ACHN (cell line): ENCODE measurements around the gene TNFAIP2.
"Not testable (repeated sequence)": the region's sequence is repeated elsewhere in the genome, so short reads cannot be mapped to it uniquely, and the experiment has no call there.

Experiments used
- DNase-seq: peaks from one replicate; pipeline ENCODE4 v3.0.0-alpha.2; 2015
- in situ Hi-C: cut with HindIII; loops from 2 replicates; pipeline ENCODE4 v1.10.0; 2017; ENCODE audit warnings: low sequenced_read_pairs, low pct_ligation_motif_present, low pct_unique_long_range_greater_than_20kb

The TNFAIP2 gene

GRCh38 chr14:103104389-103104653 is 18.9 kb upstream of the TNFAIP2 start:
- no peak for DNase-seq
- in situ Hi-C loops = no loop called here

DNA sequence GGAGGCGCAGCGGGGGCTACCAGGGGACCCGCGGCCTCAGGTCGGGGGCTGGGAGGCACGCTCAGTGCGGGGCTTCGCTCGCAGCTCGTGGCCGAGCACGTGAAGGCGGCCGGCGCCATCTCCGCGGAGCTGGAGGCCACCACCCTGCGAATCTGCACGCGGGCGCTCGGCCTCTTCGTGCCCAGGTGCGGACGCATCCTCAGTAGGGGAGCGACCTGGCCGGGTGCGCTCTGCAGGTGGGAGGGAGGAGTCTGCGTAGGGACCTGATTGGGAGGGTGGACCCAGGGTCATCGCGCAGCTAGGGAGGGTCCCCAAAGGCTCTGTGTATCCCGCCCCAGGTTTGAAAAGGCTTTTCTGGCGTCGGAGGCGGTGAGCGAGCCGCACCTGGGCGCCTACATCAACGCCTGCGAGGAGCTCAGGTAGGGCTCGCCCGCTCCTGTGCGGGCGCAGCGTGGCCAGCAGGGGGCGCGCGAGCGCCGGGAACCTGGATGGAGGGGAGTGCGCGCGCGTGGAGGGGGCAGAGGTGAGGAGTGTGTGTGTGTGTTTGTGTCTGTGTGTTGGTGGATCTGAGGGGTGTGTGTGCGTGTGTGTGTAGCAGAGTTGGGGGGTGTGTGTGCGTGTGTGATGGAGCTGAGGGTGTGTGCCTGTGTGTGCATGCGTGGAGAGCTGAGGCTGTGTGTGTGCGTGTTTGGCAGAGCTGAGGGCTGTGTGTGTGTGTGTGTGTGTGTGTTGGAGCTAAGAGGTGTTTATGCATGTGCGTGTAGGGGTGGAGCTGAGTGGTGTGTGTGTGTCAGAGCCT is 18.4 kb upstream of the TNFAIP2 start:
- peak; percentile 52 for DNase-seq

DNA sequence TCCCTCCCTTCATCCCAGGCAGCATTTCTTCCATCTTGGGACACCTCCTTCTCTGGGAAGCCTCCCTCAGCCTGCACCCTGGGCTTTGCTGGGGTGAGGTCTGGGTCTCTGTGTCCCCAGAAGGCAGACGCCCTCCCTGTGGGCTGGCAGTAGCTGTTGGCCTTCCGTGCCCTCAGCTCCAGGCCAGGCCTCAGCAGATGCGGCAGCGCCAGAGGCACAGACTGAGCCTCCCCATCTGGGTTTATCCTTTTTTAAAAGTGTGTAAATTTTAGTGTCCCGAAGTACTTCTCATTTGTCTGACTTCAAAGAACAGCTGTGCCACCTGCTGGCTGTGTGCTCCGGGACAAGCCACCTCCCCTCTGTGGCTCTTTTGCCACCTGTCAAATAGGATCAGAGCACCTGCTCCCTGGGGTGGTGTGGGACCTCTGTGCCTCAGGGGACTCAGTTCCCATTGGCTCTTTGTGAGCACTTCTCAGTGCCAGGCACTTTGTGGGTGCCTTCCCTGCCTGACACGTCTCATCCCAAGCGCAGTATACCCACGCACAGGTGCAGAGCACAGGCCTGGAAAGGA is 17.6 kb upstream of the TNFAIP2 start:
- no peak for DNase-seq
- in situ Hi-C loops = no loop called here

More for the DNA sequence above, 18.4 kb upstream of the TNFAIP2 start:
- in situ Hi-C loops = no loop called here

- in situ Hi-C loops = no loop called here
These were observed 15.8 kb upstream of the TNFAIP2 start for GRCh38 chr14:103107455-103107854.

DNA sequence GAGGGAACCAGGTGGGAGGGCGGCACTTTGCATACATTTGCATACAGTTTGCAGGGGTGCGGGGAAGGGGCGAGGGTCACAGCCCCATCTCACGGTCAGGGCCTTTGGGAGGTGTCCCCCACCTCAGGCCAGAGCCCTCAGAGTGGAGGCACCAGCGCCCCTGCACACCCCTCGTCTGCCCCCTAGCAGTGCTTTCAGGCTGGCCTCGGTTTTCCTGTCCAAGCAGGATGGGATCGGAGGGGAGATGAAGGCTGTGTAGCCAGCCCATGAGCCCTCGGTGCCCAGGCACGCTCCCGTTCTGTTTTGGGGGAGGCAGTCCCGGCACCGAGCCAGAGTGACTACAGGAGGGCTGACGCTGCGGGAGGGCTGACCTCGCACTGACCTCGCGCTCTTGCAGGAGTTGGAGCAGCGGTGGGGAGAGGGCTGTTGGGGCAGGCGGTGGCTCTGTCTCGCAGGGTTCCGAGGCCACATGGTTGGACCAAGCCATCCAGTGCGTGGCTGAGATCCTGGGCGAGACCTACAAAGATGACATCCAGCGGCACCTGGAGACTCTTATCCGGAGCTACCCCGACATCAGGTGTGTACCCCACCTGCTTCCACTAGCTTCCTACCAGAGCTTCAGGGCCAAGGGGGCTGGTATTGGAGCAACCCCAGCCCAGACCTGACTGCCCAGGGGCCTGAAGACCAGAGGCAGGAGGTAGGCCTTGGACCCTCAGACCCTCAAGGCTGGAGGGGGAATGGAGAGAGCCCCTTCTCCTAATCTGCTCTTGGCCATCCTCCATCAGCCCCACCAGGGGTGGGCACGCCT is 15.1 kb upstream of the TNFAIP2 start:
- in situ Hi-C loops = no loop called here

More at GRCh38 chr14:103107455-103107854, 15.8 kb upstream of the TNFAIP2 start:
- no peak for DNase-seq

GRCh38 chr14:103108749-103109207 is 14.5 kb upstream of the TNFAIP2 start:
- in situ Hi-C loops = no loop called here
- peak; percentile 73 for DNase-seq

More for the DNA sequence above, 15.1 kb upstream of the TNFAIP2 start:
- peak; percentile 52 for DNase-seq

DNA sequence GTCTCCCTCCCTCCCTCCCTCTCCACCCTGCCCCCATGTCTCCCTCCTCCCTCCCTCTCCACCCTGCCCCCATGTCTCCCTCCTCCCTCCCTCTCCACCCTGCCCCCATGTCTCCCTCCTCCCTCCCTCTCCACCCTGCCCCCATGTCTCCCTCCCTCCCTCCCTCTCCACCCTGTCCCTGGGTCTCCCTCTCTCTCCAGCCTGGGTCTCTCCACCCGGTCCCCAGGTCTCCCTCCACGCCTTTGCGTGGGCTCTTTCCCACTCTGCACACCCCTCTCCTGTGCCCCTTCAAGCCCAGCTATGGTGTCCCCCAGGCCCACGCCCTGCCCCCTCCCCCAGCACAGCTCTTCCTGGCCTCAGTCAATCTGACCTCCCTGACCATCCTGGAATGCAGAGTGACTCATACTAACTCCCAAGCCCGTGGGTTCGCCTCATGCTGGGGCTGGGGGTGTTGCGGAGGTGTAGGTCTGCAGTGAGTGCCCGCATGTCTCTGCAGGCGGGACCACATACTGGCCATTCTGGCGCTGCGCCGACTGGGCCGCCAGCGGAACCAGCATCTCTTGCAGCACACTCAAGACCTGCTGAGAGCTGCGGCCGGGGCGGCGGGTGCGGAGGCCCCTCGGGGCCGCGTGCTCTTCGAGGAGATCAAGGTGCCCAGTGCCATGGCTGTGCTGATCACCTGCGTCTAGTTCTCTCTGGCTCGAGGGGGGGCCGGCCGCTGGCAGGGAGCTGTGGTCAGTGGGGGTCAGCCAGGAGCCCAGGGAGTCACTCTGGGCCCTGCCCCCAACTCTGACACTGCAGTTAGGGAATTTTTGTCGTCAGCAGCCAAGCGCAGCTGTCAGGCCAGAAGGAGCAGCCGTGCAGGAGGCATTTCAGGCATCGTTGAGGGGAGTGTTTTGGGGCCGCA is 13.5 kb upstream of the TNFAIP2 start:
- in situ Hi-C loops = no loop called here
- DNase-seq = peak; percentile 94

DNA sequence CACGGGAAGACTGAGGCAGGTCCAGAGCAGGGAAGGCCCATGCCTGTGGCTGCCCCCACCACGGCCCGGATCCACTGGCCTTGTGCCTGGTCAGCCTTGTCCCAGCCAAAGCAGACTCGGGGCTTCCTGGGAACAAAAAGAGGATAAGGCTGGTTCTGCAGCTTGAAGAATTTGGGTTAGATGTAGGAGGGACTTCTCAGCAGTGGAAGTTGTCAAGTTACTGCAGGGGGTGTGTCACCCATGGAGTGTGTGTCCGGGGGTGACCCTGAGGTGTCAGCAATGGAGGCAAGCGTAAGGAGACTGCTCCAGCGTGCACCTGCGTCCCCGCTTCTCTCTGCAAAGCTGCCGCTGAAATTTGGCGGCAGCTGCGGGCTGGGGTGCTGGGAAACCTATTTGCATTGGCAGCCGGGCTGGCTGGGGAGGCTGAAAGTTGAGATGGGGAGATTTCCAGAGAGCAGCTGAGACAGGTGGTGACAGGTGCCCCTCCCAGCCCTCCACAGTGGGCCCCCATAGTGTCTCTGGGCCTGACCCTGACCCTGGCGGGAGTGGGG is 12.5 kb upstream of the TNFAIP2 start:
- in situ Hi-C loops = no loop called here
- no peak for DNase-seq

DNA sequence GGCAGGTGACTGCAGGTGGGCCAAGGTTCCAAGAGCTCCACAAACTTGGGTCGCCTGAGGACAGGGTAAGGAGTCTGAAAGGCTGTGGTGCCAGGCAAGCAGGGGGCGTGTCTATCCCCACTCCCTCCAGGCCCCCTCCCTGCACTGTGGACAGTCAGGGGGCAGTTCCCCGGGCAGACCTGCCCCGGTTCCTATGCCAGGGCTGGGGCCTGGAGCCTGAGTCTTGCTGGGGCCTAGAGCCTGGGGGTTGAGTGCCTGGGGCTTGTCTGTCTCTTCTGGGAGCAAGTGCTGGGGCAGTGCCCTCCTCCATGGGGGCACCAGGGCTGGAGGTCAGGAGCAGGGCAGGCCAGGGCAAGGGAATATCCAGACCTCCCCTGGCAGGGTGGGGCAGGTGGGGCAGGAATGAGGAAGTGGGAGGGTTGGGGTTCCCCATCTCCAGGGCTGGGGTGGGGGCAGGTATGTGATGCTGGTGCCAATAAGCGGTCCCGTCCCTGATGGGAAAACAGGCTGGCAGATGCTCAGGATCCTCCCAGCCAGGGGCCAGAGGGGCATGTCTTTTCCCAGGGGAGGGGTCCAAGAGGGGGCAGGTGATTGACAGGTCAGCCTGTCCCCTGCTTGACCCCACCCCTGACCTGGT is 11.9 kb upstream of the TNFAIP2 start:
- DNase-seq = peak; percentile 24
- in situ Hi-C loops = no loop called here

DNA sequence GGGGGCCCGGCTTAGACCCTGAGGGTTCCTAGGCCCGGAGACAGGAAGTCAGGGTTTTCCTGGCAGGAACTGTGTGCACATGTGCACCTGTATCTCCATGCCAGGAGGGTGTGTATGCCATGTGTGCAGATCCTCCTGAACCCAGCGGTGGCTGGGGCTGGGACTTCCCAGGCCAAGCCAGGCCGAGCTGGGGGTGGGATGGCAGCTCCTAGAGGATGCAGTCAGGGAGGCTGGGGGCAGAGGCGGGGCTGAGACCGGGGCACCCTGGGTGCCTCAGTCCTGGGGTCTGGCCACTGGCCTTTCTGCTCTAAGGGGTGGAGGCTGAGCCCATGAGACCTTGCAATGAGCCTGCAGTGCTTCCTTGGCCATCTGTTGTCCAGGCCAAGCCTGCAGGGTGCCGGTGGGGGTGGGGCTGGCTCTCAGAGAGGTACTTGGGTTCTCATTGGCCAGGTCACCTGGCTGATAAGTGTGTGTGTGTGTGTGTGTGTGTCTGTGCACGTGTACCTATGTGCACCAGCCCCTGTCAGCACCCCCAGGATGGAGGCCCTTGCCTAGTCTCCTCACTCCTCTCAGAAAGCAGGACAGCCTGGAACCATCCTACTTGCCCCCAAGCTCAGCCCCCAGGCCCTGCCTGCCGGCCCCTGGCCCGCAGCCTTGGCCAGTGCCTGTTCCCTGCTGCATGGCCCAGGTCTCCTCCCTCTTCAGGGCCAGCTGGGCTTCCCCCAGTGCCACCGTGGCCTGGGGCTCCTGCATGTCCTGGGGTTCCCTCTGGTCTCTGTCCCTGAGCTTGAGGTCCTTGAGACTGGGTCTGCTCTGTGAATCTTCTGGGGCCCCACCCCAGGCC is 10.6 kb upstream of the TNFAIP2 start:
- in situ Hi-C loops = no loop called here
- DNase-seq = no peak

- DNase-seq = no peak
- in situ Hi-C loops = no loop called here
These were observed 10.0 kb upstream of the TNFAIP2 start for GRCh38 chr14:103113303-103113702.

DNA sequence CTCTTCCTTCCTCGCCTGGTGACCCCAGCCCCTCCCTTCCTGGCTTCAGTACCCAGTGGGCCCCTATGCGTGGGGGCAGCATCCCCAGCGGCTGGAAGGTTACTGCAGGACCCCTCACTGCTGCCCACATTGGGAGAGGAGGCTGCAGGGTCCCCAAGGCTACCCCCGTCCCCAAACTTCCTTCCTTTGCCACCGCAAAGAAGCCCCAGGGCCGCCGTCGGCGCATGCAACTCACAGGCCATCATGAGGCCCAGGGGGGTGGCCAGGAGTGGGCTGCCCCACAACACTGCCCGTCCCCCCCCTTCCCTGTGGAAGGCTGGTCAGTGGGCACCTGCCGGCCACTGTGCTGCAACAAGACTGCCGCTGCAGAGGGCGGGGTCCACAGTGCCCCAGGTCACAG is 9.5 kb upstream of the TNFAIP2 start:
- no peak for DNase-seq
- in situ Hi-C loops = no loop called here

GRCh38 chr14:103115086-103115679 is 8.1 kb upstream of the TNFAIP2 start:
- peak; percentile 46 for DNase-seq
- in situ Hi-C loops = not testable (repeated sequence)

GRCh38 chr14:103115845-103116572 is 7.3 kb upstream of the TNFAIP2 start:
- in situ Hi-C loops = no loop called here
- no peak for DNase-seq

GRCh38 chr14:103116636-103117035 is 6.6 kb upstream of the TNFAIP2 start:
- in situ Hi-C loops = no loop called here
- no peak for DNase-seq

GRCh38 chr14:103117499-103117898 is 5.8 kb upstream of the TNFAIP2 start:
- in situ Hi-C loops, DNase-seq: not testable (repeated sequence)
